Activated T-cell treated with anti-CD3 and anti-CD28 coated beads, Interleukin-2, amount 50 U/mL, for 1 hour (primary cell): ENCODE results near the gene GPR107.

Experiments used
- DNase-seq: peaks from one replicate; pipeline ENCODE4 v3.0.0-alpha.2; 2020

Gene GPR107

DNA sequence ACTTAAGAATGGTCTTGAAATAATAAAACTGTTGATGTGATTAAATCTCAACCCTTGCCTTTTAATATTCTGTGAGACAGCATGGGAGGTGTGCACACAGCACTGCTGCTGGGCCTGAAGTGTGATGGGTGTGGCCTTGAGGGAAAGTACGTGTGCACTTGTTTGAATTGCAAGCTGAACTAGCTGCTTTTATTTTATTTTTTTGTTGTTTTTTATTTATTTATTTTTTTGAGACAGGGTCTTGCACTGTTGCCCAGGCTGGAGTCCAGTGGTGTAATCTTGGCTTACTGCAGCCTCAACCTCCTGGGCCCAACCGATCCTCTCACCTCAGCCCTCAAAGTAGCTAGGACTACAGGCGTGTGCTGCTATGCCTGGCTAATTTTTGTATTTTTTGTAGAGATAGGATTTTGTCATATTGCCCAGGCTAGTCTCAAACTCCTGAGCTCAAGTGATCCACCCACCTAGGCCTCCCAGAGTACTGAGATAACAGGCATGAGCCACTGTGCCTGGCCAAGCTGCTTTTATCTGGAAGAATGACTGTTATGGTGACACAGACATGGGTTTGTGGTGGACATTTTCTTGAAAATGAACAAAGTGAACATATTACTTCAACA lies 58.9 kb downstream of the GPR107 start:
- no peak for DNase-seq

DNA sequence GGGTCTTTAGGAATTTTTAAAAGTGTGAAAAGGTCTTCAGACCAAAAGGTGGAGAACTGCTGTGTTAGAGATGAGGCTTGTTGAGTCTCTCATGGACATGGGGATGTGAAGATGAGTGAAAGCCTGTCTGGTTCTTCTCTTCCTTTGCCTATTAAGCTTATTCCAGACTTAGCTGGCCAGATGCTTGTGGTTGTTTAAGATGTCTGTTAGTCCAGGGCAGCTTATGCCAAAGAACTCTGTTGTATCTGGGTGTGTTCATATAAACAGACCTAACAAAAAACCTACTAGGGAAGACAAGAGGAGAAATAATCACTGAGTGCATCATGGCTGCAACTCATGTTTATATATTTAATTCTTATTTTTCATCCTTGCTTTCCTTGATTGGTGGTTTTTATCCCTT lies 61.0 kb downstream of the GPR107 start:
- no peak for DNase-seq

DNA sequence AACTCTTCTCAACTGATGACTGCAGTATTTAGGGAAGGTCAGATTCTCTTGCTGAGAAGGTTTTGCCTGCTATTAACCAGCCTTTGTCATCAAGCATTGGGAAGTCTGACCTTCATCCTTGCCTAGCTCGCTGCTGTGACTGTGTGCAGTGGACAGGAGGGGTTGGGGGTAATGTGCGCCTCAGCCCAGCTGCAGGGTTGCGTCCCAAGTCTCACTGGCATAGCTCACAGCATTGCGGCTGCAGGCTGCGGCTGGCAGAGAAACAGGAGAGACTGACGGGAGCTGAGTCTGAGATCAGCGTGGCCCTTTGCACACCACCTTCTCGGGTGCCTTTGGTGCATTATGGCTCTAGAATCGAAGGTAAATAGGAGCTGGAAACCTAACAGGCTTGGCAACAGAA lies 62.6 kb downstream of the GPR107 start:
- no peak for DNase-seq

DNA sequence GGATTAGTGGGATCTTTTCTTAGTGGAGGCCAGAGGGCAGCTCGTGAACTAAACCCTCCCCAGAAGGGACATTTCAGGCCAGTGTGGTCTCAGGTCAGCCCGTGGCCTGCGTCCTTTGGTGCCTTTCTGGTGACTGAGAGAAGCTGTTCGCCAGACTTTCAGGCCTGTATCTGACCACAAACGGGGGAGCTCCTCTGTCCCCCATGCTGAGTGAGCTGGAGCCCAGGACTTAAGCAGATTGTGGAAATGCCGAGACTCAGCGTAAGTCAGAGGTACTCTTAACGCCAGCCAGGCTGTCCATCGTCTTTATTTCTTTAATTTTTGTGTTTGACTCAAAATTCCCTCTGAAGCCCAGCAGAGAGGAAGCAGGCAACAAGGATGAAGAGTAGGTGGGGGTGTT lies 63.7 kb downstream of the GPR107 start:
- no peak for DNase-seq

DNA sequence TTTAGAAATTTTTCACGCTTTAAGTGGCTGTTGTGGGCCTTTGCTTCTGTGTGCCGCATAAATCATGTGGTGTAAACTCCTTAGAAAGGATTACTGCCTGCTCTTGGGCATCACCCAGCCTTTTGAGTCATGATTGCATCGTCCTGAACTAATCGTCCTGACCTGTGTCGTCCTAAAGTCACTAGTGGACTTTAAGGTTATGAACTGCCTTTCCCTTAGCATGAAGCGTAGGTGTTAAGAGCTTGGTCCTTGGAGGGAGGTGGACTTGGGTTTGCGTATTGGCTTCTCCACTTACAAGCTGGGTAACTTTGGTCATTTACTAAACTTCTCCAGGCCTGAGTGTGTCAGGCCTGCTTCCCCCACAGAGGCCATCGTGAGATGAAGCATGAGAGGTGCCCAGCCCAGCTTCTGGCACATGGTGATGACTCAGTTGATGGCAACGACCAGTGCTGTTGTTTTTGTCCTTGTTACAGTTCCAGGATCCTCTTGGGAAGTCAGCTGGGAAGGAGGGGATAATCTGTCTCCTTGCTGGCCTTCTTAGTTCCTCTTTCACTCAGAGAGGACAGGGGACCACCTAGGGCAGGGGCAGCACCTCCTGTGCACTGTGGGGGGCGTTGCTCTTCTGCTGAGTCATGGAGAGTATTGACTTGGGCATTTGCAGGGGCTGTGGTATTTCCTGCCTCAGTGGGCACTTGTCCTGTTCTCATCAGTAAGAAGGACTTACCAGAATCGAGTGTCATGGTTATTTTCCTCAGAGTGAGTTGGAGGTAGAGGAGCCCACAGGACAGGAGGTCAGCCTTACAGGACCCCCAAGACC lies 64.3 kb downstream of the GPR107 start:
- no peak for DNase-seq

DNA sequence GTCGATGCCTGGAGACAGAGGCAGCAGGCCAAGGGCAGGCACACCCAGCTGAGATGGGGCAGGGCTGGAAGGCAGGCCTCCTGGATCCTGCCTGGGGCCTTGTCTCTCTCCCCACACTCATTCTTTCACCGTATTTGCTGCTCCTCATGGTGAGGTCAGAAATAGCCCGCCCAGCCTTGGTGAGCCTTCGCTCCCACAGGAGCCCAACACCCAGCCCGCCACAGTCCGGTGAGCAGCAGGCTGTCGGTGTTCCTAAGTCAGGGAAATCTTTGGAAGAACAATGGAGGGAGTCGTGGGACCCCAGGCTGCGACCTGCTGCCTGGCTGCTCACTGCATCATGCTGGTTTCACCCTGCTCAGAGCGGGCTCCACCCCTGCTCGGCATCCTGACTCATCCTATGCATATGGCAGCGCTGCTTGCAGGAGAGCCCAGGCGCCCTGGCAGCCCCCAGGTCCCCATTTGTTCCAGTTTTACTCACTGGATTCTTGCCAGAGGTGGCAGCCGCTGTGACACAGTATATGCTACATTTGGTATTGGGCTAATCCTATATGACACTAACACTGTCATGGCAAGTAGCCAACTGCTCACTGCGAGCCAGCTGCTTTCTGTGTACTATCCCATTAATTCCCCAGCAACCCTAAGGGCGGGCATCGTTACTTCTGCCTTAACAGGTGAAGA lies 65.3 kb downstream of the GPR107 start:
- DNase-seq = no peak

DNA sequence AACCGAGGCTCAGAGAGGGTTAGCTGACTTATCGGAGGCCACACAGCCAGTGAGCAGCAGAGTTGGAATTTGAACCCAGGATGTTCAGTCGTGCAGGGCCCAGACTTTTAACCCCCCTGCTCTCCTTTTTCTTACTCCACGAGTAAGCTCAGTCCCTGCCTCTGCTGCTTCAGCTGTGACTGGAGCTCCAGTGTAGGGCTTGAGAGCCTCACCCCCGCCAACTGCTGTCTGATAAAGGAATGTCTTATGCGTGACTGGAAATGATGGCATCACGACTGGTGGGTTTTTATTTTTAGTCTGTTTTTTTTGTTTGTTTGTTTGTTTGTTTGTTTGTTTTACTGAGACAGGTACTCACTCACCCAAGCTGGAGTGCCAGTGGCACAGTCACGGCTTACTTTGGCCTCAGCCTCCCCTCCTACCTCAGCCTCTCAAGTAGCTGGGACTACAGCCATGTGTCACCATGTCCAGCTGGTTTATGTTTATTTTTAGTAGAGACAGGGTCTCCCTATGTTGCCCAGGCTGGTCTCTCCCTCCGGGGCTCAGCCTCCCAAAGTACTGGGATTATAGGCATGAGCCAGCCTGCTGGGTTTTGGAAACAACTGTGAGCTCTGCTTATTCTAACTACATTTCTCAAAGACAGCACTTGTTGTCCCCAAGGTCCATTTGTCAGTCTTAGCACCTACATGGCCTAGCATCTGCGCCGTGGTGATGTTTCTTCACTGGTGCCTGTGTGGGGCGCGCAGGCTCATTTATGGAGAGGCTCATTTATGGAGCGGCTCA lies 66.0 kb downstream of the GPR107 start:
- DNase-seq = no peak

DNA sequence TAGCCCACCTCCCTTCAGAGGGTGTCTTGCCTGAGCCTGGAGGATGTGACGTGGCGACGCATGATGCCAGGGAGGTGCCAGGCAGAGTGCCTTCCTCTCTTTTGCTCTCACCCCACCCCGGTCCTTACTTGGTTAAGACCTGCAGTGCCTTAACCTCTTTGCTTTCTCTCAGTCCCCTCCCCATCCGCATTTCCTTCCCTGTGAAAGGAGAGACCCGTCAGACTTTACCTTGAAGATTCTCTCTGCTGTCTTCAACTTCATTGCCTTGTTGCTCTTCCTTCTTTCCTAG lies 66.5 kb downstream of the GPR107 start:
- DNase-seq = no peak

DNA sequence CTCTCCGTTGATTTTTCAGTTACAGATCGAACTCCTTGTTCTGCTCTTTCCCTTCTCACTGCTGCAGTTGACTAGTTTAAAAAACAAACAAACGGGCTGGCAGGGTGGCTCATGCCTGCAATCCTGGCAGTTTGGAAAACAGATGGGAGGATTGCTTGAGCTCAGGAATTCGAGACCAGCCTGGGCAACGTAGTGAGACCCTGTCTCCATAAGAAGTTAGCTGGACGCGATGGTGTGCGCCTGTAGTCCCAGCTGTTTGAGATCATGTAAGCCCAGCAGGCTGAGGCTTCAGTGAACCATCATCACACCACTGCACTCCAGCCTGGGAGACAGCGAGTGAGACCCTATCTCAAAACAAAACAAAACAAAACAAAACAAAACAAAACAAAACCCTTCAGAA lies 67.1 kb downstream of the GPR107 start:
- no peak for DNase-seq

DNA sequence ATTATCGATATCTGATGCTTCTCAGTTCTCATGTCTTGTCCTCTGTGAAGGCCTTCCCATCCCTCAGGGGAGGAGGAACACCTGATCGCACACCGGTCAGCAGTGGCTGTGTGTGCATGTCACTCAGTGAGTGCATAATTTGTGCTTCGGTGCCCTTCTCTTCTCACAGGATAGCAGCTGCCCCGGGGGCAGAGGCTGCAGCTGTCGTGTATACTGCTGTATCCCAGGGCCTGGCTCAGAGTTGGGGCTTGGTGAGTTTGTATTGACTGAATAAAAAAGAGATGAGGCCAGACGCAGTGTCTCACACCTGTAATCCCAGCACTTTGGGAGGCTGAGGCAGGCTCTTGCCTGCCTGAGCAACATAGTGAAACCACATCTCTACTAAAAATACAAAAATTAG lies 68.8 kb downstream of the GPR107 start:
- DNase-seq = no peak

DNA sequence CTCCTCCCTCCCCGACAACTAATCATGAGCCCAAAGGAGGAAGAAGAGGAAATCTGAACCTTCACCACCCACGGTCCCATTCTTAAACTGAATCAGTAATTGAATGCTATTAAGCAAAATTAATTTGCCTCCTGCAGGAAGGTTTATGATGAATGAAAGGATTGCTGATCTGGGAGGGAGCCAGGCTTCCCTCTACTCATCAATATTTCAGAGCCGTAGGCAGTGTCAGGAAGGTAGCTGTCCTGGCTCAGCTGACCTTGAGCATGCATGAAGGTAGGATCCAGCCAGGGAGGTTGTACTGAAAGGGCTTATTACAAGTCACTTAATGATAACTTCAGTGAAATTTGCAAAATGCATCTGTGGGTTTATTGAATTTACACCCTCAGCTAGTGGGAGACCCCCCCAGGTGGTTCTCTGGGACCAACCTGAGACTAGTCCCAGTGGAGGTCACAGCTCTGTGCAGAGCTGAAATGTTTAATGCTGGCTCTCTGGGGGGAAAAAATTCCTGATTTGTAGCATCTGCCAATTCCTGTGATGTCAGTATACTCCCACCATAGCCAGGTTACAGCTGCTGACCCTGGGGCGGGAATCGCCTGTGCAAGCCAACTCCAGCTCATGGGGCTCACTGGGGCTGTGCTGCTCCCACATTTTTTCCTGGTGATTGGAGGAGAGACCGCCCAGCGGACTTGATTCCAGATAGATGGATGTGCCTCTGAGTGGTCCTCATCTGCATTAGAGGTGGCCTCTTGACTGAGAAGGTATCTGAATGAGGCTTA lies 70.6 kb downstream of the GPR107 start:
- no peak for DNase-seq

DNA sequence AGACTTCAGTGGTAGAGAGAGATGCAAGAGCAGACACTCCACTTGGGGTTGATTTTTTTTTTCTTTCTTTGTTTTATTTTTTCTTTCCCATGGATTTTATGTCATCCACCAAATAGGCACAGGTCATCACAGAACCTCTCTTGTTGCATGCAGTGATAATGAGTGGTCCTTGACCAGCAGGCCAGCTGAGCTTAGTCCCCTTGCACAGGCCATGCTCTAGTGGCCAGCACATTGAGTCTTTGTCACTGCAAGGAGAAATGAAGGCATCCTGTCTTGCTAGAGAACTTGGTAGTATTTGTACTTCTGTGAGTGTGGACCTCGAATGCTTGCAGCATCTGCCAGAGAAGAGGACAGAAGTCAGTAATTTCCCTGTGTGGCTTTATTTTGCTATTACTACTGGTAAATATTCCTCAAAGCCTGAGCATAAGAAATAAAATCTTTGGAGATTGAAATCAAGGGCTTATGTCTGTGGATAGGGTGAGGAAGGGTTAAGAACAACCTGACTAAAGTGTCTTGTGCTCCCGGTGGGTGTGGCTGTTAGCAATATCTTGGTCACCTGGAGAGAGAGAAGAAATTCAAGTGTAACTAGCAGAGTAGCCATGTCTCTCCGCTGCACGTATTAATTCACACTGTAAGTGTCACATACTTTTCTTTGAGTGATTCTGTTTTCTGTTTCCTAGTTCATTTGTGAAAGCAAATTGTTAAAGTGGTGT lies 73.2 kb downstream of the GPR107 start:
- no peak for DNase-seq

DNA sequence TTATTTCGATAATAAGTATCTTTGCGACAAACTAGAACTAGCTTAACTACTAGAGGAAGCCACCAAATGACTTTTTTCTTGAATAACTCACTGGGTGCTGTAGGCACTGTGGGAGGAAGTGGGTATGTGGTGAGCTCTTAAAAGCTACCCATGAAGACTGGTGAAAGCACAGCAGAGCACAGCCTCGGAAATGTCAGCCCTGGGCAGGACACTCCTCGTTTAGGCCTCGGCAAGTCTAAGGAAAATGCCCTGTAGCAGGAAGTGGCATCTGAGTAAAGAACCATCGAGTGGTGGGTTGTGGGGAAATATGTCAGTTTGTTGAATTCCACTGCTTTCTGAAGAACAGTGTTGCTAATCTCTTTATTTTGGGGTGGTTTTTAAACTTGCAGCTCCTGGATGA lies 74.5 kb downstream of the GPR107 start:
- DNase-seq = peak; percentile 69

DNA sequence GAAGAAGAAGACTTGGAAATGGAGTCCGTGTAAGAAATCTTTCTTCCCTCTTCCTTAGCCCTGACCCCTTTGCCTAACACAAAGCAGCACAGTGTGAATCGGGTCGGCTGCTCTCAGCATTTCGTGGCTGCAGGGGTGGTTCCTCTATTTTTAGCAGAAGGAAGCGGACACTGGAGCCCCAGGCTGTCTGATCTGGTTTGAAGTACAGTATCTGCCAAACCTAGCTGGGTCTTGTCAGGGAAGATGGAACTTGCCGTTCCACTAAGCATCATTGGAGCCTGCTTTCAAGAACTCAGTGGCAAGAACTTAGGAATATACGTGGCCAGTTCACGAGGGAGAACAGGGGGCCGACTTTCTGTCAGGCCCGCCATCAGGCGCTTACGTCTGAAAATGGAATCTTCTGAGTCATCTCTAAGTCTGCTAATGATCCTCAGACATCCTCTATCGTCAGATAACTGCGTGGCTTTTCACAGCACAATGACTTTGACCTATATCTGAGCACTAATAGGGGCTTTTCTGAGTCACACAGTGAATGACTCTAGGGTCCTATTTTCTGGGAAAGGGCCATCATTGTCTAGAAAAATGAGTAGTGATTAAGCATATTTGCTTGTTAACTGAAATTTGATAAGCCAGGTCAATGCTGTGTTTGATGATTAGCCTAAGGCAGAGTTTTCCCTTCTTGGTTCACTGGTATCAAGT lies 75.2 kb downstream of the GPR107 start:
- peak; percentile 66 for DNase-seq

DNA sequence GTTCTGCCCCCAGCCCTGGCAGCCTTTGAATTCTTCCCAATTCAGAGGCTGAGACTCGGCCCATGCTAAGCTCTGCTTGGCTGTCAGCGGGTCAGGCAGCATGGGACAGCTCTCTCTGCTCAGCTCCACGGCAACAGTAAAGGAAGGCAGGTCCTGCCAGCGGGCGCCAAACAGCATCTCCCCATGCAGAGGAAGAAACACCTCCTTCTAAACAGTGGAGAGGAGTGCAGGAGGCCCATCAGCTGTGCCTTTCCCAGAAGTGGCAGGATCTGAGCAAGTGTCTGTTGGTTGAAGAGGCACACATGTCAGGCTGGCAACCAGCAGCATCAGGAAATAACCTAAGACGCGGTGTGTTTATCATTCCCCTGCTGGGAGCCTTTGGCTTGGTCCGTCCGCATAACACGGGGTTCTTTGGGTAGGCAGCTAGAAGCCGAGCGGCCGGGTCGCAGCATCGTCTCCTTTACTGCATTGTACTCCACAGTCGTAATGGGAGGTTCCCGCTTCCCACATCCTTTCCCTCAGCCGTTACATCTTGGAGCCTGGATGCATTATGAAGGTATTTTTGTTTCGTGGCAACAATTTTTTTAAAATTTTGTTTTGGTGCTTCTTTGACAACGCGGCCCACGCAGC lies 75.8 kb downstream of the GPR107 start:
- peak; percentile 62 for DNase-seq

DNA sequence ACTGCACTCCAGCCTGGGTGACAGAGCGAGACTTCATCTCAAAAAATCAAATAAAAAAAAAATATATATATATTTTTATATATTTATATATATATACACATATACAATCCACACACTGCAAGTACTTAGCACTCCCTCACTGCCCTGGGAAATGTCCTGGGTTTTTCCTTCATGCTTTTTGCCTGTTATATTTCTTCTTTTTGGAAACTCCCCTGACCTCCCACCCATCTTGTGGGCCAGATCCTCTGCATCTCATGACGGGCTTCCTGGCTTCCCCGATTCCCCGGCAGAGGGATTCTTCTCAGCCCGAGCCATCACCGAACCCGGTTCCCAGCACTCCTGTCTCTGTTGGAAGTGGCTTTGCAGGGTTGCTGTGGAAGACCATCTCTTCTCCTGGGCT lies 79.0 kb downstream of the GPR107 start:
- no peak for DNase-seq

DNA sequence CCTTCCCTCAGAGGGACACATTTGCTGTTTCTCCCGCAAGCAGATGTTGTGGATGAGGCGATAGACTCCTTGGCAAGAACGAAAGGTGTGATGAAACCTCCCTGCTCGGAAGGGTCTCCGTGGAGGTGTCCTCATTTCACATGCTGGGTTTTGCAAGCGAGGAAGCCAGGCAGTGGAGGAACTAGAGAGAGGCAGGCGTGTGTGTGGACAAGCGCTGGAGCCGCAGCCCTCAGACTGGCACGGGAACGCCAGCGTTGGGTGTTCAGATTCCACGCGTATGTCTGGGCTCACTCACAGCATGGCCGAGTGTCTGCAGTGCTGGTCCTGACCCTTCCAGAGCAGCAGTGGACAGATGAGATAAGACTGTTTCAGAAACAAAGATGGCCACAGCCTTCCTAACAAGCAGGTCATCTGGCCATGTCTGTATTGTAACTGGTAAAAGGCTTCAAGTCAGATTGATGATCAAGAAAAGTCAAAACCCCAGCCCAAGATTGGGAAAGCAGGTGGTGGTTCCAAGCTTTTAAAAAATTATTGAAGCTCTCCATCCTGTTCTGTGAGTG lies 83.5 kb downstream of the GPR107 start:
- DNase-seq = no peak

DNA sequence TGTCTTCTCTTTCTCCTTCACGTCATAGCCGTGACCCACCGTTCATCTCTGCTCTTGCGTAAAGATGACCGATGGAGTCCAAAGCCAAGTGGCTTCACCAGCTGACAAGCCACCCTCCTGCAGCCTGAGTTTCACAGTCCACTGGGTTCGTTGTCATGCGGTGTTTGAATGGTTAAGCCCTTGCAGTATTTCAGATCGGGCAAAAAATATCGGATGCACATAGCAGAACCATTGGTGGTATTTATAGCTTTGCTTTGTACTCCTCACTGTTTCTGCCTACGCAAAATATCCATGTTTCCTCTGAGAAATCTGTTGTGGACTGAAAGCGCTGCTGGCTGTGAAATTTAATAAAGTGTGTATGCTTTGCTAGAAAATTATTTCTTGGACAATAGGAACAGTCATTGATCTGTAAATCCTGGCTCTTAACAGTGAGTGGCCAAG lies 84.0 kb downstream of the GPR107 start:
- DNase-seq = no peak

DNA sequence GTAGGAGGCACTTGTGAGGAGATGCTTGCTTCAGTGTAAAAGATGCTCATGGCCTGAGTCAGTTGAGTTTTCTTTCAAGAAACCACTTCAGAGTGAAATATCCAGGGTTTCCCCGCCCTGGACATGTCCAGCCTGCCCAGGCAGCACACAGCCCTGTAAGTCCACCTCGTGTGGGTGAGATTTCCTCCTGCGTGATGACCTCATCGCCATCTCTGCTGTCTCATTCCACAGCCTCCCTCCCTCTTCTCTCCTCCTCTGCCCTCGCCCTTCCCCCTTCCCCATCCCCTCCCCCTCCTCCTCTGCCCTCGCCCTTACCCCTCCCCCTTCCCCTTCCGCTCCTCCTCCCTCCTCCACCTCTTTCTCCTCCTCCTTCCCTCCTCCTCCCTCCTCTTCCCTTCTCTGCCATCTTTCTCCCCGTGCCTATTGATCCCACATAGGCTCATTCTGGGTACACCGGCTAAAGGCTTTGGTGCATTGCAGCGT lies 84.5 kb downstream of the GPR107 start:
- no peak for DNase-seq

DNA sequence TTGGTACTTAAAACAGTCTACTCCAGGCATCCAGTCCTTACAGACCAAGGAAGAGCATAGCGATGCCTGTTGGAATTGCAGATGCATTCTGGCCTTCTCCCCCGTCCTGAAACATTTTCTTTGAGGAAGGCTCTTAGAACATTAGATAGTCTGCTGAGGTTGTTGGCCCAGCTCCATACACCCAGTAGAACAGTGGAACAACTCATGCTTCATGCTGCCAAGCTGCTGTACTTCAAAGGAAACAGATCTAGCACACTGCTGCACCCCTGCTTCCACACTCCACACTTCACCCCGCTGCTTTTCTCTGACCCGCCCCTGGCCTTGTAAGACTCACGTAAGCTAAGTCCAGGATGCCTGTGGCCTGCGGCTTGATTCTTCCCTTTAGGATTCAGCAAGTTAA lies 85.1 kb downstream of the GPR107 start:
- peak; percentile 40 for DNase-seq
